Neural progenitor cell (in vitro differentiated cells): Measurements from ENCODE around the gene PDLIM5.
"Not testable (repeated sequence)": the region's sequence is repeated elsewhere in the genome, so short reads cannot be mapped to it uniquely, and the experiment has no call there.

Experiments
- EZH2 ChIP-seq: fragments of 200-600 bp; sonication (generic); IDR thresholded peaks from 2 replicates; pipeline ENCODE4 v1.6.1; 2017; ENCODE audit warnings: antibody characterized with exemption, mild to moderate bottlenecking, moderate library complexity
- EZH2phosphoT487 ChIP-seq: fragments of 200-600 bp; sonication (generic); IDR thresholded peaks from 2 replicates; pipeline ENCODE4 v1.6.1; 2017; ENCODE audit warnings: antibody characterized with exemption

- not testable (repeated sequence) for TF ChIP-seq EZH2phosphoT487, EZH2
These were observed 61.8 kb downstream of the PDLIM5 start for GRCh38 chr4:94513532-94513931.
